Stimulated activated CD8-positive, alpha-beta memory T cell treated with anti-CD3 and anti-CD28 coated beads, Interleukin-4, amount 100 ng/mL, for 24 hours (primary cell): ENCODE data around the gene QRSL1.
"Not testable (repeated sequence)": the region's sequence is repeated elsewhere in the genome, so short reads cannot be mapped to it uniquely, and the experiment has no call there.

Experiments
- DNase-seq: peaks from one replicate; pipeline ENCODE4 v3.0.0-alpha.2; 2020; ENCODE audit warnings: low read depth

Gene QRSL1

DNA sequence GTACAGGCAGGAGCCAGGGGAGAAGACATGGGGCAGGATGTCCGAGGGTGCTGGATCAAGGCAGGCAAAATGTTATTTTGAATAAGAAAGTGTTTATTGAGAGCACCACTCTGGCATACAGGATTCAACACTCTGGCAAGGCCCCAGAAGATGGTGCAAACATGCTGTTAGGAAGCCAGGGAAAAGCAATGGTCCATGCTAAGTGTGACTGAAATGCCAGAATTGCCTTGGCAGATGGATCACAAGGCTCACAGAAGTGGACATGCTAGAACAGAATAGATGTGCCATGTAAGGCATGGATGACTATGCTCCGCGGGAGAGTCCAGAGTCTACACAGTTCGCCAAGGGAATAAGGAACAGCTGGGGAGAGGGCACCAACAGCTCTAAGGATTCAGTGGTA is 54.6 kb downstream of the QRSL1 start:
- DNase-seq: no peak

DNA sequence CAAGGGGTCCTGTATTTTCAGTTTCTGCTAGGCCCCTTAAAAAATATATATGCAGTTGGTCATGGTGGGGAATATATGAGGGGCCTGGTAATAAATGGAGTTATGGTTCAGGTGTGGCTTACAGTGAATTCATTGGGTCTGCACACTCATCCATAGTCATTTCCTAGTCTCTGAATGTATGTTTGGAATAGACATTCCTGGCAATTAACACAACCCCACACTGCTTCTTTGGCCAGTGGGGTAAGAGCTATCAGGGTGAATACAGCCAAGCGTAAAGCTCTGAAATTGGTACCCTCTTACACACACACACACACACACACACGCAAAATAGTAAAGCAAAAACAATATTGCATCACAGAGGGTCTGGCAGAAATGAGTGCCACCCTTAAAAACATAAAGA is 56.5 kb downstream of the QRSL1 start:
- no peak for DNase-seq

DNA sequence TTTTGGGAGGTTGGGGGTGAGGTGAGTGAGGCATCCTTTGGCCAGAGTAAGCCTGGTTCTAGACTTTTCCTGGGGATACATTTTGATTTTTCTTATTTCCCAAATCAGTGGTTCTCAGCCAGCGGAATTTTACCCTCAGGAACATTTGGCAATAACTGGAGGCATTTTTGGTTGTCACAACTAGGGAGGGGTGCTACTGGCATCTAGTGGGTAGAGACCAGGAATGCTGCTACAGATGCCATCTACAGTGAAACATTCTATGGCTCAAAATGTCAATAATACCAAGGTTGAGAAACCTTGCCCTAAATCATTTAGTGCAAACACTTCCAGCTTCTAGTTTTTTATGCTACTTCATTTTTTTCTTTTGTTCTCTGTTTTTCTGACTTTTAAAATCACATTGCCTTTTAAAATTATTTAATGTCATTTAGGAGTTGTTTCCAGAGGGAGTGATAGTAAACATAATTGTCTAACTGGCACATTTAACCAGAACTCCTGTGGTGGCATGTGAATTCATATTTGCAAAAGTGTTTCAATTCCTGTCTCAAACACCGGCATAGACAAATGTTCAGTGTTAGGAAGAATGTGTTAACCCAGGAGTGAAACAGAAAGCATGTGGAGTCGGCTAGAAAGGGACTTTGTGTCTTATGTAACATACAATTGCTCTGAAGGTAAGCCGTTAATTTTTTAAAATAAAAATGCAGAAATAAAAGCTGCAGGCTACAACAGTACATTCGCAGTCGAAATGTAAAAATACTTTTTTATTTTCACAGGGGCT is 59.0 kb downstream of the QRSL1 start:
- no peak for DNase-seq

DNA sequence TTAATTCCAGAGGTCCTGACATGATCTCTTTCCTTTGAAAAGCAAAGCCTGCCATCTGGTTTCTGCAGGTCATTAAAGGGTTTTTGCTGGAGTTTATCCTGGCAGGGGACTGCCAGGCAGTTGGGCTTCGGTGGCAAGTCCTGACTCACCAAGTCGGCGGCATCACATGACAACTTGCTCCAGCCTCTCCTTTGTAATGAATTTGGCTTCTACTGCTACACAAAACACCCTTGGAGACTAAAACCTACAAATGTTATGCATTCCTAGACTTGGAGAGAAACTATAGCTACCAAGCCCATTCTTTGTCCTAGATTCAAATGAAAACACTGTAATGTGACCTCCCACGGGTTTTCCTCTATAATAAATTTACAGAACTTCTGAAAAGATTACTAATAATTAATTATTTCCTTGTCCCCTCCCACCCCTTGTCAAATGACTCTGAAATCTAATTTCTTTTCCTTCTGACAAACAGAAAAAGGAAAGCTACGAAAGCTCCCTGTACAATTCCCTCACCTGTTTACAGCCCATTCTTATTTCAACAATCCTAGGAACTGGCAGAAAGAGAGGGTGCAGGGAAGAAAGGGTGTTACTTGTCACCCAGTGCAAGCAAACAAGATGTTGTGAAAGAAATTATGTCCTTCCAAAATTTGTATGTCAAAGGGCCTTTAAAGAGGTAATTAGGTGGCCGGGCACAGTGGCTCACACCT is 62.9 kb downstream of the QRSL1 start:
- DNase-seq: no peak

DNA sequence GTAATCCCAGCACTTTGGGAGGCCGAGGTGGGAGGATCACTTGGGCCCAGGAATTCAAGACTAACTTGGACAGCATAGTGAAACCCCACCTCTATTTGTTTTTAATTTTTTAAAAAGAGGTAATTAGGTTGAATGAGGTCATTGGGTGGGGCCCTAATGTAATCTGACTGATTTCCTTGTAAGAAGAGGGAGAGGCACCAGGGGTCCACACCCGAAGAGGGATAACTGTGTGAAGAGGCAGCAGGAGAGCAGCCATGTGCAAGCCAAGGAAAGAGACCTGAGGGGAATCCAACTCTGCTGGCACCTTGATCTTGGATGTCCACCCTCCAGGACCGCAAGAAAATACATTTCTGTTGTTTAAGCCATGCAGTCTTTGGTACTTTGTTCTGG is 63.4 kb downstream of the QRSL1 start:
- DNase-seq: no peak

DNA sequence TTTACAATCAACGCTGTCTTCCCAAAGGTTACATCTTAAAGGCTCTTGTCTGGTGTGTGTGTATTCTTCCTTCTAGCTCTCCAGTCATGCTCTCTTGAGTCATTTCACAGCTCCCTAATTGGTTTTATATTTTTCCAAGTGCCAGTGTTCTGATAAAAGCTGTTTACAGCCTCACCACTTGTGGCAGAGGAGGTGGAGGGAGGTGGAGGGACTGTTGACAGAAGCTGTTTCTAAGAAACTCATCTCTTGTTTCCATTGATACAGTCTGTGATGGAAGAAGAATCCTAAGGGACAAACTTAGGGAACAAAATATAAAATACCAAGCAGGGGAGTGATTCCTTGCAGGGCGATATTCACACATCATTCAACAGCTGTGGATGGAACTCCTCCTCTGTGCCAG is 64.0 kb downstream of the QRSL1 start:
- no peak for DNase-seq

DNA sequence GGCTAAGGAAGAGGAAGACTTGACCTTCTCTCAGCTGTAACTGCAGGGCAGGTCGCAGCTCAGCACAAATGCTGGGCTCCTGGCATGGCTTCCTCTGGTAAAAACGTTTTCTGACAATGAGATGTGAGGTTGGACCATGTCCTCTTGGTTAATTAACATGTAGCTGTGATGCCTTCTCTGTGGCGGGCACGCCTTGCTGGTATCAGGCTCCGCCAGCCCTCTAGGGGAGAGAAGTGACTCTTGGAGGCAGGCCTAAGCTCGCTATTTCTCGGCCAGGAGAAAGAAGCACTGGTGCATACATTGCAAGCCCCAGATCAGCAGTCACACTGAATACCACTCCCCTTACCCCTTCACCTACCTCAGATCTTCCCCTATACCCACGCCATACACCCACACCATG is 65.0 kb downstream of the QRSL1 start:
- DNase-seq: no peak

DNA sequence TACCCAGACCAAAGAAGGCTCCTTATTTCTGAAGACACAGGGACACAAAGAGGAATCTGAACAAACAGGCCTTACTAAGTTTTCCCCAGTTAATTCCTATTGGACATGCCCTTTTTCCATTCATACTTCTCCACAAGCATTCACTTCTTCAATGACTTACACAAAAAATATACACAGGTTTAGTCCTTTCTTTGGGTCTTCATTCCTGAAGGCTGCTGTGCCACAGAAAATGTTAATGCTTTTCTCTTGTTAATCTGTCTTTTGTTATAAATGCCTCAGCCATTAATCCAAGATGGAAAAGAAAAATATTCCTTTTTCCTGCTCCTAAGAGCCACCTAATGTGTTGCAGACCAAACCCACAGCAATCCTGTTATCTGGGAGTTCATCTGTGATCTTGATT is 71.2 kb downstream of the QRSL1 start:
- DNase-seq: no peak

DNA sequence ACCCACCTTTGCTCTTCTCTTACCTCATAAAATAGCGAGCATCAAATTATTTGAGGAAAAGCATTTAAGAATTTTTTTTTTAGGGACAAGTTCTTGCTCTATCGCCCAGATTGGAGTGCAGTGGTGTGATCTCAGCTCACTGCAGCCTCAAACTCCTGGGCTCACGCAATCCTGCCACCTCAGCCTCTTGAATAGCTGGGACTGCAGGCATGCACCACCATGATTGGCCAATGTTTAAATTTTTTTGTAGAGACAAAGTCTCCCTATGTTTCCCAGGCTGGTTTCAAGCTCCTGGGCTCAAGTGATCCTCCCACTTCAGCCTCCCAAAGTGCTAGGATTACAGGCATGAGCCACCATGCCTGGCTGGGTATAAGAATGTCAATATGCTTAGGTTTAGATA is 71.8 kb downstream of the QRSL1 start:
- DNase-seq: not testable (repeated sequence)

DNA sequence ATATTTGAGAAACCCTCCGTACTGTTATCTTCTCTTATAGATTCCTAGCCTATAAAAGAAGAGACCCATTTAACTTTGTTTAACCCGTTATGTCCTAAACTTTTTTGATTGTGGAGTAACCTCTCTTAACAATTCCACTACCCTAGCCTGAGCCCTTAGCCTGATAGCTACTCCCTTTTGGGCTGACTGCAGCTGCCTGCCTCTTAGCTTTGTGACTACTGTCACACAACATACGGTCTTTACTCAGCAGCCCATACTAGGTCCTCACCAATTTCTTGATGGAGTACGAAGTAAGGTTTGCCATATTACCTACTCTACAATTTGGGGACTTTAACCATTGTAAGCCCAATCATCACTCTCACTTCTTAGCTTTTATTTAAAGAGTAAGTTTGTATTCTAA is 72.7 kb downstream of the QRSL1 start:
- DNase-seq: no peak

DNA sequence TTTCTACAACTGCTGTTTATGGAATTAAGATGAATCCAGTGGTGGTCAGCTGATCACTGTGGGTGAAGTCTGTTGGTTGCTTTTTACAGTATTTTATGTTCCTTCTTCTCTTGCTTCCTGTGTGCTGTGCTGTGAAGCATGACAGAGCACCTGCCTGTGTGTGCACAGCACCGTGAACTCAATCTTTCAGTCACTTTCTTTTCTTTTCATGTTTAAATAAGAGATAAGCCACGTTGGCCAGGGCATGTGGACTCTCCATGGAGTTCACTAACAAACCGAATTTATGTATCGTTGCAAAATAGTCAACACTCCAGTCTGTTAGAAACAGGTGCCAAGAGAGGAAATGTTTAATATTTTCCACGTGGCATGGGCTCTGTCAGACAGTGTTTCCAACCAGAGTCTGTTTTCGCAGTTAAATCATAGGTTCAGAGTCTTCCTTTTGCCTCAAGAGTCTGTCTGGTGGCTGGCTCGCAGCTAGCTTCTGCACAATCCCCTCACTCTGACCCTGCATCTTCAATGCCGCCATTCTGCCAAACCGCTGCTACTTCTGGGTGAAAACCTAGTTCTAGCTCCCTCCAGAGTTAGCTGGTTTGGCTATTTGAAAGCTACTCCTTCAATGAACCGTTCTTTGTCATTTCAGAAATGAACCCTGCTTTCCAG is 73.2 kb downstream of the QRSL1 start:
- DNase-seq: no peak

DNA sequence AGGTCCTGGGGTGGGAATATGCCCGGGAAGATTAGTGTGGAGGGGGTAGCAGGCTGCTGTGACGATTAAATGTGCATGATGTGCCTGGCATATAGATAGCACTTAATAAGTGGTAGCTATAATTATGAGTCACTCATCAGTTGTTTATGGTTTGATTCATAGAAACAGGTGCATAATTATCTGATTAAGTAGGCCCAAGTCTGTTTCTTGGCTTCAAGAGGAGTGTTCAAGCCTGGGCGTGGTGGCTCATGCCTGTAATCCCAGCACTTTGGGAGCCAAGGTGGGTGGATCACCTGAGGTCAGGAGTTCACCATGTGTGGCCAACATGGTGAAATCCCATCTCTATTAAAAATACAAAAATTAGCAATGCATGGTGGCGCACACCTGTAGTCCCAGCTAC is 74.9 kb downstream of the QRSL1 start:
- no peak for DNase-seq

DNA sequence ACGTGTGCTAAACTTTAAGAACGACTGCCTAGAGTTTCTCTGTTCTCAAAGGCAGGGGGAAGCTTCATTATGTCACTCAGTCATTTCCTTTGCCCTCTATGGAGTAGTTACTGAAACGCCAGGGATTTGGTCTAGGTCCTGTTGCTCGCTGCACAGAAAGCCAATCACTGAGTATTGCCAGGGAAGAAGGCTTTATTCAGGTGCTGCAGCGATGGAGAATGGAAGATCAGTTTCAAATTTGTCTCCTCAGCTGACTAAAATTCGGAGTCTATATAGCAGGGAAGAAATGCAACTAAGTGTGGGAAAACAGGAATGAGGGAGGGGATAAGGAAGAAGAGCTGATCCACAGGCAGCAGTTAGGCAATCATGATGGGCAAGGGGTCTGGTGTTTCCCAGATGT is 75.8 kb downstream of the QRSL1 start:
- DNase-seq: no peak

DNA sequence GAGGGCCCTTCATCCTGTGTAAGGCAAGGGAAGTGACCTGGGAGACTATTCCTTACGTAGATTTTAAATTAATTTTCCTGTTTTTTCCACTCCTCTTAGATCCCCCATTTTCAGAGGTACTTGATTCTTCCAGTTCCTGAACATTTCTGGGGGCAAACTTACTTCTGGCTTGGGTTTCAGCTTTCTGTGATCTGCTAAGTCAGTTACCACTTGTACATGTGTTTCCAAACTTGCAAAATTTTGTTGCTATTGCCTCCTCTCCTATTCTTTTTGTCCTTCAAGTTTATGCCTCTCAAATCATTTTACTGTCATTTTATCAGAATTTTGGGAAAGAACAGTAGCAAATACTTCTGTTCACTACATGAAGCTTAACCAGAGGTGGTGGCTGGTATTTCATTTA is 81.2 kb downstream of the QRSL1 start:
- no peak for DNase-seq

DNA sequence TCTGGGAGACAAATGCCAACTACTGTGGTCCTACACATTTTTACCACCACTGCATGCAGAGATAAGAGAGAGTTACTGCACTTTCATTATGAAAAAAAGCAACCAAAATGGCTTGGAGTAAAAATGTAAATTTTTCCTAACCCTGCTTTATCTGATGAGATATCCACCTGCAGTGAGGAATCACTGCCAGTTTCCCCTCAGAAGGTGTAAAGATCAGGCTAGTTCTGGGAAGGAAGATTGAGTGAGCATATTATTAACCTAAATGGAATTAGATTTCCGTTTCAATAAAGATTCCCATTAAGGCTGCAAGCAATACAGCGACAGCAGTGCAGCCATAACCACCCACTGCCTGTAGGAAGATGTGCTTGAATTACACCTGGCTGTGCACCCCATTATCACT is 84.9 kb downstream of the QRSL1 start:
- no peak for DNase-seq

DNA sequence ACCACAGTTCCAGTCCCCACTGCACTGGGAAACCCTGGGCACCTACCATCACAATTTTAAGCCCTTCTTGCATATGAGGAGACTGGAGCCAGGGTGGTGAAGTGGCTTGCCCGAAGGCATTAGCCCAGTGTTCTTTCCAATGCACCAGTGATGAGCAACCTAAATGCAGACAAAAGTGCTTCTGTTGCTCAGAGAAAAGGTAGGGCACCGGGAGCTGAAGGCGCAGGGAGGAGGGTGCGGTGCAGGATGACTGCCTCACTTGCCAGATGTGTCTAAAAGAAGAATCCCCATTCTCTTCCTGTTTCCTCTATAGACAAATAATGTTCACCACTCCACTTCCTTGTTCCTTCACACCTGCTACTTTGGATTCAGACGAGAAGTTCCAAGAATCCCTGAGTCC is 86.5 kb downstream of the QRSL1 start:
- no peak for DNase-seq

DNA sequence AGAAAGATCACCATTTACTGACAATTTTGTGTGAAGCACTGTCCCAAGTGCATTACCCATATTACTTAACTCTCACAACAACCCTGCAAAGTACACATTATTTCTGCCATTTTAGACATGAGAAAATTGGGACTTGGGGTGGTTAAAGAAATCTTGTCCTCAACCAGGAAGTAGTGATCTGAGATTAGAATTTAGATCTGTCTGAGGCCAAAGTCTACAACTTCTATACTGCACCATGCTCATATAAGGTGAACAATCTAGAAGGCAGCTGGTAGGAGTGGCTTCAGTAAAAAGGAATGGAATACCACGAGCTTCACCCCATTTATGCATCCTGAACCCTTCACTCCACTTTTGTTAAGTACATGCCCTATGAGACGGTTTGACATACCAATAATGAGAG is 87.6 kb downstream of the QRSL1 start:
- DNase-seq: no peak
